HepG2 (cell line): Measurements from ENCODE around the gene SCAPER. TPM values are rescaled to one million over a fixed set of nuclear protein-coding genes. Genes with fewer than 3 reads are reported as not detected.

Experiments used
- CCDC6 ChIP-seq: sonication (generic); formaldehyde crosslinking; IDR thresholded peaks from 2 replicates; pipeline ENCODE4 v1.8.1; 2022; ENCODE audit warnings: mild to moderate bottlenecking, missing genetic modification reagents, moderate library complexity
- CREM ChIP-seq, 2 experiments: sonication (generic) in 1 of 2; formaldehyde crosslinking in 1 of 2; IDR thresholded peaks; 2 replicates each; pipeline versions ENCODE4 v1.4.0 to v1.6.1; 2016 to 2020; ENCODE audit warnings: antibody characterized with exemption in 1 of 2, mild to moderate bottlenecking in 1 of 2, missing genetic modification reagents in 1 of 2
- DR1 ChIP-seq: sonication (generic); formaldehyde crosslinking; IDR thresholded peaks from 2 replicates; pipeline ENCODE4 v1.8.0; 2021; ENCODE audit warnings: mild to moderate bottlenecking, missing genetic modification reagents, inconsistent platforms
- GABPB1 ChIP-seq: IDR thresholded peaks from 2 replicates; pipeline ENCODE4 v1.6.1; 2016; ENCODE audit warnings: mild to moderate bottlenecking, missing genetic modification reagents, moderate library complexity, missing compliant biosample characterization
- ISX ChIP-seq: sonication (generic); formaldehyde crosslinking; conservative IDR thresholded peaks from 2 replicates; pipeline ENCODE4 v1.5.0; 2020; ENCODE audit warnings: missing genetic modification reagents
- KMT2B ChIP-seq: IDR thresholded peaks from 2 replicates; pipeline ENCODE4 v1.6.1; 2016; ENCODE audit warnings: missing genetic modification reagents, missing compliant biosample characterization
- MYNN ChIP-seq: sonication (generic); formaldehyde crosslinking; IDR thresholded peaks from 2 replicates; pipeline ENCODE4 v1.4.0; 2020; ENCODE audit warnings: mild to moderate bottlenecking, low read depth, missing genetic modification reagents
- NR3C1 ChIP-seq: sonication (generic); formaldehyde crosslinking; IDR thresholded peaks from 2 replicates; pipeline ENCODE4 v1.4.0; 2020; ENCODE audit warnings: missing genetic modification reagents
- PRPF4 ChIP-seq: fragments of 200-400 bp; formaldehyde crosslinking; IDR thresholded peaks from 2 replicates; pipeline ENCODE4 v1.6.1; 2016; ENCODE audit warnings: low read length, low read depth; ENCODE audit not compliant: poor library complexity, severe bottlenecking
- REL ChIP-seq: sonication (generic); formaldehyde crosslinking; conservative IDR thresholded peaks from 2 replicates; pipeline ENCODE4 v1.8.0; 2022; ENCODE audit warnings: mild to moderate bottlenecking, missing genetic modification reagents, moderate library complexity
- RFX5 ChIP-seq: IDR thresholded peaks from 2 replicates; pipeline ENCODE4 v1.6.1; 2011; ENCODE audit warnings: low read depth, low read length, improper control_type of control experiment
- TBX2 ChIP-seq: sonication (generic); formaldehyde crosslinking; IDR thresholded peaks from 2 replicates; pipeline ENCODE4 v1.5.0; 2020; ENCODE audit warnings: missing genetic modification reagents, mild to moderate bottlenecking, borderline replicate concordance
- XRCC5 ChIP-seq: fragments of 200-400 bp; formaldehyde crosslinking; optimal IDR thresholded peaks from 2 replicates; pipeline ENCODE3; 2017; ENCODE audit warnings: mild to moderate bottlenecking, low read length
- ZNF589 ChIP-seq: sonication (generic); formaldehyde crosslinking; conservative IDR thresholded peaks from 2 replicates; pipeline ENCODE4 v1.8.0; 2022; ENCODE audit warnings: mild to moderate bottlenecking, moderate library complexity, missing genetic modification reagents
- ZNF777 ChIP-seq: sonication (generic); formaldehyde crosslinking; IDR thresholded peaks from 2 replicates; pipeline ENCODE4 v1.4.0; 2020; ENCODE audit warnings: missing genetic modification reagents
- ZSCAN21 ChIP-seq: sonication (generic); formaldehyde crosslinking; IDR thresholded peaks from 2 replicates; pipeline ENCODE4 v1.8.0; 2022; ENCODE audit warnings: mild to moderate bottlenecking, missing genetic modification reagents, moderate library complexity, borderline replicate concordance
- polyA plus RNA-seq, 8 experiments: library from polyadenylated mRNA; depleted of rRNA in 3 of 8; stranded (reverse) in 7 of 8; unstranded in 1 of 8; fragments of >200 nt; fragmentation: Illumina TruSeq in 4 of 8; extraction: Trizol in 4 of 8; gene quantifications; 2 replicates each; pipeline versions ENCODE4 v1.2.1 to v1.2.3, GENCODE V29; 2011 to 2016; ENCODE audit warnings: low read depth in 4 of 8, missing spikeins in 1 of 8, mixed read lengths in 1 of 8; ENCODE audit not compliant: insufficient read depth in 1 of 8
- total RNA-seq, 5 experiments: library from RNA; depleted of rRNA; stranded (reverse); fragments of >200 nt; fragmentation: Illumina TruSeq; extraction: Trizol; gene quantifications; 2 replicates each; pipeline ENCODE4 v1.2.3, GENCODE V29; 2016; ENCODE audit warnings: low read depth in 1 of 5
- TF ChIP-seq, protein P1 (sequence below): sonication (generic); formaldehyde crosslinking; IDR thresholded peaks from 2 replicates; pipeline ENCODE4 v1.4.0; 2020; ENCODE audit warnings: missing genetic modification reagents
- TF ChIP-seq, protein P2 (sequence below): sonication (generic); formaldehyde crosslinking; IDR thresholded peaks from 2 replicates; pipeline ENCODE4 v1.4.0; 2020; ENCODE audit warnings: missing genetic modification reagents, borderline replicate concordance
- TF ChIP-seq, protein P3 (sequence below): IDR thresholded peaks from 2 replicates; pipeline ENCODE4 v1.6.1; 2016; ENCODE audit warnings: missing genetic modification reagents, missing compliant biosample characterization
- TF ChIP-seq, protein P4 (sequence below): sonication (generic); formaldehyde crosslinking; IDR thresholded peaks from 2 replicates; pipeline ENCODE4 v1.4.0; 2020; ENCODE audit warnings: missing genetic modification reagents
- TF ChIP-seq, protein P5 (sequence below): sonication (generic); formaldehyde crosslinking; IDR thresholded peaks from 2 replicates; pipeline ENCODE4 v1.4.0; 2020; ENCODE audit warnings: mild to moderate bottlenecking, missing genetic modification reagents

SCAPER gene
- total and polyA plus RNA-seq, 2 of the 13 experiments (the other 11 are each of a cell fraction or from before 2014, with no cell fraction given) = 4.3 to 10.5 TPM

DNA sequence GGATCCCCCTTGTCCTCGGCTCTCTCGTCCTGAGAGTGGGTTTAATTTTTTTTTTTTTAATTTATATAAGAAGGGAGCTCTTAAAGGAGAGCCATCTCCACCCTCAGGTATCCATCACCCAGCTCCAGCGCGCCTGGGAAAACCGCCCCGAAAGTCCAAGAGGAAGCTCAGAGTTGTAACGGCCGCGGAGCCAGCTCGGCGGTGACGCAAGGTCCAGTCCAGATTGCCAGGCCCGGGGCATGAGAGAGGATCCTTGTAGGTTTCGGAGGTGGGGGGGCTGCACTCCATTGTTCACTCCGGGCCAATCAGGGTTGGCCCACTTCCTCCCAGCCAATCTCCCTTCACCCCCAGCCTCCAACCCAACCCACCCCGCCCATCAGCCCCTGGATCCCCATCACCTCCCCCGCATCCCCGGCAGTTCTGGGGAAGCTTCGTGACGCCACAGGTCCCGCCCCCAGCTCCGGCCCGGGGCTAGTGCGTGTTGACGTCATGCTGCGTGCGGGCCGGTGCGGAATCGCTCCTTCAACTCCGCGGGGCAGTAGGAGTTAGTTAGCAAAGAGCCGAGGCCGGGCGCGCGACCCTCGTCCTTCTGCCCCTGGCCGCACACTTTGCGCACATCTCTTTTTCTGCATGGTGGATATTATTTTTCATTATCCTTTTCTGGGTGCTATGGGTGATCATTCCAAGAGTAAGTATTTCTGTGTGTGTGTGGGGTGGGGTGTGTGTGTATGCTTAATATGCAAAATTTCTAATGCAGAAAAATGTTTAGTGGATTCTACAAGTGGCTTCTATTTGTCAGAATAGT lies 568.7 kb downstream of the SCAPER start, which contains the start of gene ISL2 (continued):
- TF ChIP-seq XRCC5 (peak; percentile 8), ISX (CRISPR knock-in tag) (0 out of 2 replicates have a peak, but pooled peaks have one; percentile 49), MYNN (CRISPR knock-in tag) (no peak), DR1 (CRISPR knock-in tag) (peak; percentile 60; the same call in 1 of the 2 replicates), CREM (IDR thresholded peaks at IDR 0.05) (peak; percentile 91), CREM (CRISPR knock-in tag; IDR thresholded peaks at IDR 0.05) (peak; percentile 22; the same call in 1 of the 2 replicates), PRPF4 (no peak), ZNF589 (CRISPR knock-in tag) (no peak), ZSCAN21 (CRISPR knock-in tag) (peak; percentile 41; the same call in 1 of the 2 replicates), CCDC6 (peak; percentile 32; the same call in 1 of the 2 replicates), TBX2 (CRISPR knock-in tag) (peak; percentile 60; the same call in 1 of the 2 replicates), NR3C1 (CRISPR knock-in tag) (no peak), GABPB1 (peak; percentile 78), RFX5 (no peak), KMT2B (CRISPR knock-in tag) (0 out of 2 replicates have a peak, but pooled peaks have one; percentile 34), REL (no peak), ZNF777 (CRISPR knock-in tag) (peak; percentile 61; the same call in 1 of the 2 replicates)
- TF ChIP-seq, protein P1, sequence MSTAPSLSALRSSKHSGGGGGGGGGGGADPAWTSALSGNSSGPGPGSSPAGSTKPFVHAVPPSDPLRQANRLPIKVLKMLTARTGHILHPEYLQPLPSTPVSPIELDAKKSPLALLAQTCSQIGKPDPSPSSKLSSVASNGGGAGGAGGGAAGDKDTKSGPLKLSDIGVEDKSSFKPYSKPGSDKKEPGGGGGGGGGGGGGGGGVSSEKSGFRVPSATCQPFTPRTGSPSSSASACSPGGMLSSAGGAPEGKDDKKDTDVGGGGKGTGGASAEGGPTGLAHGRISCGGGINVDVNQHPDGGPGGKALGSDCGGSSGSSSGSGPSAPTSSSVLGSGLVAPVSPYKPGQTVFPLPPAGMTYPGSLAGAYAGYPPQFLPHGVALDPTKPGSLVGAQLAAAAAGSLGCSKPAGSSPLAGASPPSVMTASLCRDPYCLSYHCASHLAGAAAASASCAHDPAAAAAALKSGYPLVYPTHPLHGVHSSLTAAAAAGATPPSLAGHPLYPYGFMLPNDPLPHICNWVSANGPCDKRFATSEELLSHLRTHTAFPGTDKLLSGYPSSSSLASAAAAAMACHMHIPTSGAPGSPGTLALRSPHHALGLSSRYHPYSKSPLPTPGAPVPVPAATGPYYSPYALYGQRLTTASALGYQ = no peak
- TF ChIP-seq, protein P2, sequence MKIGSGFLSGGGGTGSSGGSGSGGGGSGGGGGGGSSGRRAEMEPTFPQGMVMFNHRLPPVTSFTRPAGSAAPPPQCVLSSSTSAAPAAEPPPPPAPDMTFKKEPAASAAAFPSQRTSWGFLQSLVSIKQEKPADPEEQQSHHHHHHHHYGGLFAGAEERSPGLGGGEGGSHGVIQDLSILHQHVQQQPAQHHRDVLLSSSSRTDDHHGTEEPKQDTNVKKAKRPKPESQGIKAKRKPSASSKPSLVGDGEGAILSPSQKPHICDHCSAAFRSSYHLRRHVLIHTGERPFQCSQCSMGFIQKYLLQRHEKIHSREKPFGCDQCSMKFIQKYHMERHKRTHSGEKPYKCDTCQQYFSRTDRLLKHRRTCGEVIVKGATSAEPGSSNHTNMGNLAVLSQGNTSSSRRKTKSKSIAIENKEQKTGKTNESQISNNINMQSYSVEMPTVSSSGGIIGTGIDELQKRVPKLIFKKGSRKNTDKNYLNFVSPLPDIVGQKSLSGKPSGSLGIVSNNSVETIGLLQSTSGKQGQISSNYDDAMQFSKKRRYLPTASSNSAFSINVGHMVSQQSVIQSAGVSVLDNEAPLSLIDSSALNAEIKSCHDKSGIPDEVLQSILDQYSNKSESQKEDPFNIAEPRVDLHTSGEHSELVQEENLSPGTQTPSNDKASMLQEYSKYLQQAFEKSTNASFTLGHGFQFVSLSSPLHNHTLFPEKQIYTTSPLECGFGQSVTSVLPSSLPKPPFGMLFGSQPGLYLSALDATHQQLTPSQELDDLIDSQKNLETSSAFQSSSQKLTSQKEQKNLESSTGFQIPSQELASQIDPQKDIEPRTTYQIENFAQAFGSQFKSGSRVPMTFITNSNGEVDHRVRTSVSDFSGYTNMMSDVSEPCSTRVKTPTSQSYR (CRISPR knock-in tag) = peak; percentile 64
- TF ChIP-seq, protein P3, sequence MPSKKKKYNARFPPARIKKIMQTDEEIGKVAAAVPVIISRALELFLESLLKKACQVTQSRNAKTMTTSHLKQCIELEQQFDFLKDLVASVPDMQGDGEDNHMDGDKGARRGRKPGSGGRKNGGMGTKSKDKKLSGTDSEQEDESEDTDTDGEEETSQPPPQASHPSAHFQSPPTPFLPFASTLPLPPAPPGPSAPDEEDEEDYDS (CRISPR knock-in tag) = peak; percentile 98
- TF ChIP-seq, protein P4, sequence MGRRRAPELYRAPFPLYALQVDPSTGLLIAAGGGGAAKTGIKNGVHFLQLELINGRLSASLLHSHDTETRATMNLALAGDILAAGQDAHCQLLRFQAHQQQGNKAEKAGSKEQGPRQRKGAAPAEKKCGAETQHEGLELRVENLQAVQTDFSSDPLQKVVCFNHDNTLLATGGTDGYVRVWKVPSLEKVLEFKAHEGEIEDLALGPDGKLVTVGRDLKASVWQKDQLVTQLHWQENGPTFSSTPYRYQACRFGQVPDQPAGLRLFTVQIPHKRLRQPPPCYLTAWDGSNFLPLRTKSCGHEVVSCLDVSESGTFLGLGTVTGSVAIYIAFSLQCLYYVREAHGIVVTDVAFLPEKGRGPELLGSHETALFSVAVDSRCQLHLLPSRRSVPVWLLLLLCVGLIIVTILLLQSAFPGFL = no peak
- TF ChIP-seq, protein P5, sequence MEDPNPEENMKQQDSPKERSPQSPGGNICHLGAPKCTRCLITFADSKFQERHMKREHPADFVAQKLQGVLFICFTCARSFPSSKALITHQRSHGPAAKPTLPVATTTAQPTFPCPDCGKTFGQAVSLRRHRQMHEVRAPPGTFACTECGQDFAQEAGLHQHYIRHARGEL (CRISPR knock-in tag) = no peak
